ENCODE results near the gene SLC9A2.

SLC9A2 gene

GRCh38 chr2:102674370-102674769 is 55.0 kb downstream of the SLC9A2 start:
- no peak for FAIRE-seq

- no peak for FAIRE-seq
Observed at GRCh38 chr2:102674836-102675235, 55.5 kb downstream of the SLC9A2 start.

- no peak for FAIRE-seq
Observed at GRCh38 chr2:102677244-102678215, 58.2 kb downstream of the SLC9A2 start.

- no peak for FAIRE-seq
Observed at GRCh38 chr2:102678442-102678841, 59.1 kb downstream of the SLC9A2 start.

GRCh38 chr2:102686479-102687439 is 67.4 kb downstream of the SLC9A2 start:
- FAIRE-seq: no peak

GRCh38 chr2:102690012-102690411 is 70.7 kb downstream of the SLC9A2 start:
- FAIRE-seq: no peak

- no peak for FAIRE-seq
Observed at GRCh38 chr2:102696463-102696862, 77.1 kb downstream of the SLC9A2 start.

- no peak for FAIRE-seq
Observed at GRCh38 chr2:102698369-102699111, 79.2 kb downstream of the SLC9A2 start.

GRCh38 chr2:102703305-102703704 is 84.0 kb downstream of the SLC9A2 start:
- no peak for FAIRE-seq

GRCh38 chr2:102703748-102704147 is 84.4 kb downstream of the SLC9A2 start:
- no peak for FAIRE-seq

GRCh38 chr2:102704531-102704930 is 85.2 kb downstream of the SLC9A2 start:
- no peak for FAIRE-seq

GRCh38 chr2:102707796-102708695 is 88.7 kb downstream of the SLC9A2 start:
- FAIRE-seq: no peak

GRCh38 chr2:102708847-102709559 is 89.7 kb downstream of the SLC9A2 start:
- FAIRE-seq: no peak

- FAIRE-seq: no peak
Observed at GRCh38 chr2:102717308-102718018, 98.1 kb downstream of the SLC9A2 start.

GRCh38 chr2:102718387-102719316 is 99.3 kb downstream of the SLC9A2 start:
- no peak for FAIRE-seq

GRCh38 chr2:102724016-102724490 is 104.7 kb downstream of the SLC9A2 start:
- no peak for FAIRE-seq

GRCh38 chr2:102724553-102724952 is 105.2 kb downstream of the SLC9A2 start:
- FAIRE-seq: no peak

GRCh38 chr2:102726128-102727087 is 107.1 kb downstream of the SLC9A2 start:
- FAIRE-seq: no peak

Measured in G401.6 (cell line).